DMS79 (cell line): Measurements from ENCODE around the gene TSTD1.
"Not testable (repeated sequence)": the region's sequence is repeated elsewhere in the genome, so short reads cannot be mapped to it uniquely, and the experiment has no call there.

Experiments used
- DNase-seq: peaks from one replicate; lab custom pipeline; 2025; lab: John Stamatoyannopoulos, UW

The TSTD1 gene

DNA sequence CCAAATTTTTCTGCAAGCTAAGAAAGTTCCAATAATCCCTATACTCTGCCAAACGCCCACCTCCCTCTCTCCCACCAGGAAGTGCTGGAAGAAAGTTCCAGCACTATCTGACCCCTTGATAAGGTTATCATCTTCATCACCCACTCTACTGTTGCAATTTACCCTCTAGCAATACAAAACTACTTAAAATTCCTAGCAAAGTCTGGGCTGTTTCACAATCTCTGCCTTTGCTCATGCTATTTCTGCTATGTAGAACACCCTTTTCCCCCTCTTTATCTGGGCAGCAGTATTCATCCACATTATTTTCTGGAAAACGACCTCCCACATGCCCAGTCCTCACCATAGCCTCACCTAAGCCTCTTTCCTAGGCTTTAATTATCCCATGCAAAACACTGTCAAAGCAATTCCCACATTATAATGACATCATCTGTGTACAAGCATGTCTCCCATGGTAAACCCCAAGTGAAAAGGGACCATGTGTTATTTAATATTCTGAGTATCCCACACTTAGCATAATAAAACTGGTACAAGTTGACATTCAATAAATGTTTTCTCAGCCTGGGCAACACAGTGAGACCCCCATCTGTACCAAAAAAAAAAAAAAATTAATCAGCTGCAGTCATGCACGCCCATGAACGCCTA lies 29.8 kb downstream of the TSTD1 start:
- no peak for DNase-seq

DNA sequence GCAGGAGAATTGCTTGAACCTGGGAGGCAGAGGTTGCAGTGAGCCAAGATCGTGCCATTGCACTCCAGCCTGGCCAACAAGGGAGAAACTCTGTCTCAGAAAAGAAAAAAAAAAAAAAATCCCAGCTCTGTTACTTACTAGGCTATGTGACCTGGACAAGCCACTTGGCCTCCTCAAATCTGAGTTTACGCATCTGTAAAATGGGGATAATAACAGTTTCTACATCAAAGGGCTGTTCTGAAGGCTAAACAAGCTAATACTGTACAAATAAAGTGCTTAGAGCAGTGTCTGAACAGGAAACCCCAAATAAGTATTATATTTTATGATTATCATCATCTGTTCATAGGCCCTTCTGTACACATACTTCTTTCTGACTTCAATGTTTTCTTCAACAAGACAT lies 31.4 kb downstream of the TSTD1 start:
- no peak for DNase-seq

DNA sequence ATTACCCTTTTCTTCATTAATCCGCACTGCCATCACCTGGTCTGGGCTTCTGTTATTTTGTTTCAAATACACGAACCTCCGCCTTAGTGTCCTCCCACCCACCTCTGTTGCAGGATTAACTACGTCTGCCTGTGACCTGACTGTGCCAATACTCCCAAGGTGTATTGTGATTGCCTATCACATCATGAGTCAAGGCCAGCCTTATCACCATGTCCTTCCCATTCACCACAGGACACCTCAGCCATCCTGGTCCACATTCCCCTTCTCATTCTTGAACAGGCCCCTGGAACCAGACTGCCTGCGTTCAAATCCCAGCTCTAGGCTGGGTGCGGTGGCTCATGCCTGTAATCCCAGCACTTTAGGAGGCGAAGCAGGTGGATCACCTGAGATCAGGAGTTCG lies 32.2 kb downstream of the TSTD1 start:
- no peak for DNase-seq

DNA sequence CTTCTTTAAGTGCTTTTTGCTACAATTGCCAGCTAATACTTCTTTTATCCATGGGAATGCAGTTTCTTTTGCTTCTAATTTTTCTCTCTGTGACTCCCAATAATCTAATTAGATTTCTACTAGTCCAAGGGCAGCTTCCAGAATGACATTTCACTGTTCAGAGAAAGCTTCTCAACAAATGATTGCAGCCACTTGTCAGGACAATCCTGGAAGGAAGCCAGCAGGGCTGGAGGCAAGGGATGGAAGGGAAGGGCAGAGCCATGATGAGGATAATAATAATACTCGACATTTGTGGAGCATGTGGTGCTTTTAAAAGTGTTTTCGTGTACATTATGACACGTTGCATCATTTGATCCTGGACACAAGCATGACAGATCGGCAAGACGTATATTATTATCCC lies 37.2 kb downstream of the TSTD1 start:
- peak; percentile 47 for DNase-seq

DNA sequence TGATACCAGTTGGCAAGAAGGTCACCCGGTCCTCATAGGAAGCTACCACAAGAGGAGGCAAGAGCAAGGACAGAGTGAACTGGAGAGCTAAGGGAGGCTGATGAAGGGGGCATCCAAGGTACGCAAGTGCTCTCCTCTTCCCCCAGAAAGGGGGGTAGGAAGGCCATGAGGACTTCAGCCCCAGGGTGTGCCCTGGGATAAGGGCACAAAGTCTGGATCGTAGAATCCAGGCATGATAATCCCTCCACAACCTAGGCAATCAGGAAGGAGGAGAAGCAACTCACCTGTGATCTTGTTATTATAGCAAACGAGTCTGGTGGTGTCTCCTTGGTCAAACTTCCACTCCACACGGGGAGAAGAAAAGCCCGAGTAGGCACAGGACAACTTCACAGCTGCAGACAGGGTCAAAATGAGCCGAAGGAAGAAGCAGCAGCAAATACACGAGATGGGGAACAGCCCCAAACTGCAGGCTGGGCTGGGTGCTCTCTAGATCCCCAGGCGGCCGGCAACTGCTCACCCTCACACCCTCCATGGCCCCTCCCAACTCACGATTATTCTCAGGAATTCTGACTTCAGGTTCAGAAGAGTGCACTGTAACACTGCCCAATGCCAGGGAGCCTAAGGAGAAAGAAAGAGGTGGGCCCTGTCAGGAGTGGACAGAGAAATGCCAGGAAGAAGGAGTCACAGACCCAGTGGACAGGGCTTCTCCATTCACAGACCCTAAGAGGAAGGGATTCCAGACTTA lies 37.9 kb downstream of the TSTD1 start:
- DNase-seq: no peak

DNA sequence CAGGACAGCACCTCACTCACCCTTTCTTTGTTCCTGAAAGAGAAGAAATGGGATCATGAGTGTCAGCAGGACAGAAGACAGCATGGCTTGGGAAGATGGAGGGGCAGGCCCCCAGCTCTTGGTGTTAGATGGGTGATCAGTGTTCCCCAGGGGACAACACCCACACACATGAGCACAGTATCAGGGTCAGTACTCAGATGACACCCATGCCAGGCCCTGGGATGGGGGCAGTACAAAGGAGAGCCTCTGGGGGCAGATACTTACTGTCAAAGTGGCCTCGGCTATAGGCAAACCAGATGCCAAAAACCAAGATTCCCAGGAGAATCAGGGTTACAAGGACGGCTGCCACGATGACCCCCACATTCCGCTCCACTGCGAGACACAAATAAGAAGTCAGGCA lies 39.4 kb downstream of the TSTD1 start:
- DNase-seq: no peak

DNA sequence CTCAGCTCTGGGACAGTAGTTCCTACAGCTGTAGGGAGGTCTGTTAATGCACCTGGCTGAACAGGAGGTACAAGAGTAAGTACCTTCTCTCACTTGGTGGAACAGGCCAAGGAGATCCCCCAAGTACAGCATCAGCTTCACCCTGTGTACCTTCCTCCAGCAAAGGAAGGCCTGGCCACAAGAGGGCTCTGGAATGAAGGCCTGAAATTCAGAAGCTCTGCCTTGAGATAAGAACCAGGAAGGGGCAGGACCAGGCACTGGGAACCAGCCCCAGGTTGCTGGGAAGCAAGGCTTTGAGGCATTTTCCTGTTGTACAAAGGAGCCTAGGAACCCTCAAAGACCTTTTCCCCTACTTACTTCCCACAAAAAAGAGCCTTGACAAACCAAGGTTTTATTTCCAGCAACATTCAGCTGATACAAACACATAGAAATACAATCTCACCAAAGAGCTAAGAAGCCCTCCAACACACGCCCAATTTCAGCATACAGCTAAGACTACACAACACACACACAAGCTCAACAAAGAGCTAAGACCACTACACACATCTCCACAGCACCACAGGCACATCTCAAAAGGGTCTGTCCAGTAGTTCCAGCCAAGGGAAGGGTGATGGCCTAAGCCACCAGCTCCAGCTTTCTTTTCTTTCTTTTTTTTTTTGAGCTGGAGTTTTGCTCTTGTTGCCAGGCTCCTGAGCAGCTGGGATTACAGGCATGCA lies 41.3 kb downstream of the TSTD1 start:
- no peak for DNase-seq

DNA sequence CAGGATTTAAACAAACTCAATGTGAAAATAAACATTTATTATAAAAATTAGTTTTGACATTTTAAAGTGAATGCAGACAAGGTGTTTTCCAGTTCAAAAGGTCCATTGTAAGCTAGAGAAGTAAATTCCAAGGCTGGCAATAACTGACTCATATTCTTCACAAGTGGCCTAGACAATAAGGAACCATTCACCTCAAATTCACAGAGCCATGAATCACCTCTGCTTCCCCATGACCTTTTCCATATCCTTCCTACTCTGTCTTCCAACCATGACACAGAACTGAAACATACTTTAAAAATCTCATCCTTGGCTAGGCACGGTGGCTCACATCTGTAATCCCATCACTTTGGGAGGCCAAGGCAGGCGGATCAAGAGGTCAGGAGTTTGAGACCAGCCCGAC lies 42.6 kb downstream of the TSTD1 start:
- no peak for DNase-seq

DNA sequence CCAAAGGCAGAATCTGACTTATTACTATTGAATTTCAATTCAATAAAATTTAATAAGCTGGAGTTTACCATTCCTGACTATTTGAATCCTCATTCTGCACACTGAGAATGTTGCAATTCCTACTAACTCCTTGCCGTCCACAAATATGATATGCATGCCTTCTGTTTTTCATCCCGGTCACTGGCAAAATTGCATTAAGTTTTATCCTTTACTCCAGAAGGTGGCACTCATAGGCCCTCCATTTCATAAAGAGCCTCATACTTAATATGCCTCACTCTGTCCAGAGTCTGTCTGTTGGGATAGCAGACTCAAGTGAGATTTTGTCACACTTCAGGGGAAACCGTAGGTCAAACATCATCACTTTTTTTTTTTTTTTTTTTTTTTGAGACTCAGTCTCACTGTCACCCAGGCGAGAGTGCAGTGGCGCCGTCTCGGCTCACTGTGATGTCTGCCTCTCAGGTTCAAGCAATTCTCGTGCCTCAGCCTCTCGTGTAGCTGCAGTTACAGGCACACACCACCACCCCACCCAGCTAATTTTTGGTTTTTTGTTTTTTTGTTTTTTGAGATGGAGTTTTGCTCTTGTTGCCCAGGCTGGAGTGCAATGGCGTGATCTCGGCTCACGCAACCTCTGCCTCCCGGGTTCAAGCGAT lies 45.1 kb downstream of the TSTD1 start:
- no peak for DNase-seq

DNA sequence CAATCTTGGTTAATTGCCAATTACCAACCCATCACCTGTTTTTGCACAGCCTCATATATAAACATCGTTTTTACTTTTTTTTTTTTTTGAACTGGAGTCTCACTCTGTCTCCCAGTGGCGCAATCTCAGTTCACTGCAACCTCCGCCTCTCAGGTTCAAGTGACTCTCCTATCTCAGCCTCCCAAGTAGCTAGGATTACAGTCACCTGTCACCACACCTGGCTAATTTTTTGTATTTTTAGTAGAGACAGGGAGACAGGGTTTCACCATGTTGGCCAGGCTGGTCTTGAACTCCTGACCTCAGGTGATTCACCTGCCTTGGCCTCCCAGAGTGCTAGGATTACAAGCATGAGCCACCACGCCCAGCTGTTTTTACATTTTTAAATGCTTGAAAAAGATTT lies 46.7 kb downstream of the TSTD1 start:
- not testable (repeated sequence) for DNase-seq
